ENCODE results near the gene EFCAB8. TPM values are rescaled to one million over a fixed set of nuclear protein-coding genes. Genes with fewer than 3 reads are reported as not detected.

EFCAB8 gene
- polyA plus RNA-seq, 1 donor from 2014 or later = not detected

DNA sequence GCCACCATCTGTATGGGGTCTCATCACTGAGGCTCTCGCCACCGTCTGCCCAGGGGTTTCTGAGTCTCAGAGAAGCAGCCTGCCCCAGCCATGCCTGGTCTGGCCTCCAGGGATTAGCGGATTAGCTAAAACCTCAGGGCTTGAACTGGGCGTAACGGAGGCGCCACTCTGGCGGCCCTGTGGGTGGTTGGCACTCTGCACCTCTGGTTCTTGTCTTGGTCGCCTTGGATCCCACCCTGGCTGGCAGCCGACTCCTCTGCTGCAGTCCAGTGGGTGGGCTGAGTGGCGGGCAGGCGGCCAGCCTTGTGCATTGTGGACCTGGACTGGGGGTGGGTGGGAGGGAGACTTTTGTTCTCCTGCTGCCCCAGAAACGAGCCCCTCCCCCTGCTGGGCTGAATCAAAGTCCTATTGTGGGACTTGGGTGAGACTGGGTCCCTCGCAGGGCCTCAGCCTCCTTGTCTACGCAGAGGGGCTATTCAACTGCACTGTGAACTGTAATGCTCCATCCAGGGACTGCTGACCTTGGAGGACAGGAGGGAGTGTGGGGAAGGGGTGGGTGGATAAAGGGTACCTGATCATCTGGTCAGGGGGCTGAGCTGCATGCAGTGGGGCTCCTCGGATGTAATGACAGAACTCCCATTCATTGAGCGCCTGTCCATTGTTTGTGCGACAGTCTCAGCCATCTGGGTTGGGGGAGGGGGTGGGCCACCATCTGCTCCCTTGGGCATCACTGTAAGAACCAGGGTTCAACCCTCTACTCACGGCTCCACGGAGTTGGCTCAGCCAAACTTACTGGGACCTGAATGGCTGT, 121.6 kb downstream of the EFCAB8 start:
- Mint-ChIP-seq H3K4me3 (peak overlapping the region in 1 of 4 donors; percentile 32), H3K27ac (no peak overlapping the region), H3K4me1 (no peaks in the 10 kb centered on the region), H3K36me3 (no peaks in the 10 kb centered on the region), H3K27me3 (no peaks in the 10 kb centered on the region), H3K9me3 (peaks cover 0 to 6% (median 0%) of the 10 kb centered on the region in 3 donors)

- H3K4me3 Mint-ChIP-seq = peak overlapping the region in 1 of 4 donors; percentile 32
- no peaks in the 10 kb centered on the region for H3K4me1 Mint-ChIP-seq
- H3K27ac Mint-ChIP-seq = no peak overlapping the region
- H3K9me3 Mint-ChIP-seq = peaks cover 0 to 6% (median 0%) of the 10 kb centered on the region in 3 donors
- no peaks in the 10 kb centered on the region for H3K27me3 Mint-ChIP-seq
- no peaks in the 10 kb centered on the region for H3K36me3 Mint-ChIP-seq
Measured at GRCh38 chr20:32980990-32981389, 122.3 kb downstream of the EFCAB8 start.

GRCh38 chr20:32982617-32983458, 124.1 kb downstream of the EFCAB8 start:
- H3K27ac Mint-ChIP-seq = no peak overlapping the region
- peaks cover 2% of the 10 kb centered on the region for H3K27me3 Mint-ChIP-seq
- H3K4me3 Mint-ChIP-seq = no peak overlapping the region

GRCh38 chr20:32983459-32984112, 124.9 kb downstream of the EFCAB8 start:
- H3K4me3 Mint-ChIP-seq = no peak overlapping the region
- peaks cover 0 to 3% (median 0%) of the 10 kb centered on the region in 3 donors for H3K9me3 Mint-ChIP-seq
- H3K36me3 Mint-ChIP-seq = no peaks in the 10 kb centered on the region
- H3K4me1 Mint-ChIP-seq = no peaks in the 10 kb centered on the region
- peak overlapping the region in 1 of 3 donors; percentile 5 for H3K27ac Mint-ChIP-seq
- peaks cover 2% of the 10 kb centered on the region for H3K27me3 Mint-ChIP-seq

More at GRCh38 chr20:32982617-32983458, 124.1 kb downstream of the EFCAB8 start:
- no peaks in the 10 kb centered on the region for H3K36me3 Mint-ChIP-seq
- H3K9me3 Mint-ChIP-seq = peaks cover 0 to 3% (median 0%) of the 10 kb centered on the region in 3 donors
- H3K4me1 Mint-ChIP-seq = no peaks in the 10 kb centered on the region

DNA sequence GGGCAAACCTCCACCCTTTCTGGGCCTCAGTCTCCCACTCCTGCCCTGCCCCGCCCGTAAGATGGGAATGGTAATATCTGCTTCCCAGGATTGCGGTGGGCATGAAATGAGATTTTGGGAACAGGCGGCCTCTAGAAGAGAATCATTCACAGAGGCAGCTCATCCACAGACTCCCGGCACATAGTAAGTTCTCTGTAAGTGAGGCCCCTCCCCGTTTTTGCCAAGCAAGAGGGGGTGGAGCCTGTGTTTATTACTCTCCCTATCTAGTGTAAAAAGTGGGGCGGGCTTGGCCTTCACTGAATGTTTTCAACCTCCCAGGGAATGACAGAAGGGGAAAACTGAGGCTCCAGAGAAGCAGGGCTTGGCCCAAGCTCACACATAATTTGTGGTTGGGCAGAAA, 125.5 kb downstream of the EFCAB8 start:
- Mint-ChIP-seq H3K27ac (peak overlapping the region in 1 of 3 donors; percentile 57), H3K9me3 (peaks cover 0 to 3% (median 0%) of the 10 kb centered on the region in 3 donors), H3K4me1 (no peaks in the 10 kb centered on the region), H3K36me3 (no peaks in the 10 kb centered on the region), H3K27me3 (peaks cover 2% of the 10 kb centered on the region), H3K4me3 (no peak overlapping the region)

DNA sequence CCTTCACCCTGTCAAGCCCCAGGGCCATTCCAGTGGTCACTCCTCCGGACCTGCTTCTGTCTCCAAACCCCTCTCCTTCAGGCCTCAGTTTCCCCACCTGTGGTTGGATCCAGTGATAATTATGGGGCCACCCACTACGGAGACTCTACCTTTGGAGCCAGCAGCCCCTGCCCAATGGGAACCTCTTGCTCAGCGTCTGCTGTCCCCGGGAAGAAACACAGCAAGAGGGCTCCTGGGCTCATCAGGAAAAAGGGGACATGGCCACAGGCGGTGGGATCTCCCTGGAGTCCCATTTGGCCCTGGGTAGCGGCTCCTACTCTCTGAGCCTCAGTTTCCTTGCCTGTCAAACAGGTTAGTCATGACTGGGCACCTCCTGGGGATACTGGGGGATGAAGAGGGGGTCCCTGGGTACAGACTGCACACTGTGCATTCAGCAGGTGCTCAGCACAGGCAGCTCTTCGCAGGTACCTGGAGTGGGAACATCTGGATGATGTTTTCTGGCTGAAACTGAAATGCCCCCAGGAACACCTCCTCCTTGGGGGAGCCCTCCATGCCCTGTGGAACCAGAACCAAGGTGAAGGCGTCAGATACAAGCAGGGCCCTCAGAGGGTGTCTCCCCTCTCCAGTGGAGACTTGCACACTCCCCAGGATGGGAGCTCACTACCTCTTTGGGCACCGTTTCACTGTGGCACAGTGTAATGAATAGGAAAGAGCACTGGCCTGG, 126.1 kb downstream of the EFCAB8 start:
- Mint-ChIP-seq H3K9me3 (peaks cover 0 to 3% (median 0%) of the 10 kb centered on the region in 3 donors), H3K4me3 (no peak overlapping the region), H3K4me1 (no peaks in the 10 kb centered on the region), H3K27ac (peak overlapping the region in 1 of 3 donors; percentile 57), H3K27me3 (peaks cover 2% of the 10 kb centered on the region), H3K36me3 (no peaks in the 10 kb centered on the region)

DNA sequence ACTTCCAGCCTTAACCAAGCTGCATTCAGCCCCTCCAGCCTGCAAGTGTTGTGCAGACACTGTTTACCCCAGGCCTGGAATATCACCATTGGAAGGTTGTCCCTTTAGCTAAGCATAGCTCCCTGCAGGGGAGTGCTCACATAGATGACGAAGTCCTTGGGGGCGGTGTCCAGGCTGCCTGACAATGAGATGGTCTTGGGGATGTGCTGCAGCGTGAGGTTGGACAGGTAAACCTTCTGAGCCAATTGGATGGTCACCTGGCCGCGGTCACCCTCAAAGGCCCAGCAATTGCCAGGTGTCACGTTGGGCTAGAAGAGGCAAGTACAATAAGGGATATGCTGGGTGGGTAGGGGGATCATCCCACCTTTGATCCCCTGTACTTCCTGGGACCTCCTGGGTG, 126.9 kb downstream of the EFCAB8 start:
- no peaks in the 10 kb centered on the region for H3K4me1 Mint-ChIP-seq
- peaks cover 0 to 3% (median 0%) of the 10 kb centered on the region in 3 donors for H3K9me3 Mint-ChIP-seq
- no peak overlapping the region for H3K4me3 Mint-ChIP-seq
- no peaks in the 10 kb centered on the region for H3K36me3 Mint-ChIP-seq
- H3K27ac Mint-ChIP-seq = no peak overlapping the region
- peaks cover 2% of the 10 kb centered on the region for H3K27me3 Mint-ChIP-seq

DNA sequence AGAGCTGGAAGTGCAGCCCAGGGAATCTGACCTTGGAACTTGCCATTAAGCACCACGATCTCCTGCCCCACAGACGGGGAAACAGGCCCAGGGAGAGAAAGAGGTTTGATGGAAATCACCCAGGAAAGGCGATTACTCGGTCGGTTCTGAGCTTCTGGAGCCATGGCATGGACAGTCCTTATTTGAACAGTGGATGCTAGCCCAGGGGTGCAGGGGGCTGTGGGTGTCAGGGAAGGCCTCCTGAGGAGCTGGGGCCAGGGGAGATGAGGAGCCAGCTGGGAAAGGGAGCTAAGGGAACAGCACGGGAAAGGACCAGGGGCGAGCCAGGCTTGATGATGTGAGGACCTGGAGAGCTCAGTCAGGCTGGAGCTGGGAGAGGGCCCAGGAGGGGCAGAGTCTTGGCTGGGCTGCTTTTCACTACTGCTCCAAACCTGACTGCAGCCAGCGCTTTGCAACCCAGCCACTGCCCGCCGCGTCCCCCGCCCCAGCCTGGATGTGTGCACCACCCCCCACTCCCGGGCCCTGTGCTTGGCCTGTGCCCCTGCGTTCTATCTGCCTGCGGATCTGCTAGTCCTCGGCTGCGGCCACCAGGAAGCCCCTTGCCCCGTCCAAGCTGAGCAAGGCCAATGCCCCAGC, 127.7 kb downstream of the EFCAB8 start:
- Mint-ChIP-seq H3K9me3 (peaks cover 0 to 3% (median 0%) of the 10 kb centered on the region in 3 donors), H3K27ac (peak overlapping the region in 1 of 3 donors; percentile 65), H3K27me3 (peaks cover 3% of the 10 kb centered on the region), H3K36me3 (no peaks in the 10 kb centered on the region), H3K4me3 (no peak overlapping the region), H3K4me1 (peaks cover 5 to 6% (median 6%) of the 10 kb centered on the region in 3 donors)

- H3K4me3 Mint-ChIP-seq = no peak overlapping the region
- H3K27ac Mint-ChIP-seq = no peak overlapping the region
- peaks cover 0 to 3% (median 0%) of the 10 kb centered on the region in 3 donors for H3K9me3 Mint-ChIP-seq
- H3K27me3 Mint-ChIP-seq = peaks cover 3% of the 10 kb centered on the region
- no peaks in the 10 kb centered on the region for H3K36me3 Mint-ChIP-seq
- H3K4me1 Mint-ChIP-seq = peaks cover 10 to 12% (median 10%) of the 10 kb centered on the region in 3 donors
Measured at GRCh38 chr20:32987044-32987825, 128.5 kb downstream of the EFCAB8 start.

DNA sequence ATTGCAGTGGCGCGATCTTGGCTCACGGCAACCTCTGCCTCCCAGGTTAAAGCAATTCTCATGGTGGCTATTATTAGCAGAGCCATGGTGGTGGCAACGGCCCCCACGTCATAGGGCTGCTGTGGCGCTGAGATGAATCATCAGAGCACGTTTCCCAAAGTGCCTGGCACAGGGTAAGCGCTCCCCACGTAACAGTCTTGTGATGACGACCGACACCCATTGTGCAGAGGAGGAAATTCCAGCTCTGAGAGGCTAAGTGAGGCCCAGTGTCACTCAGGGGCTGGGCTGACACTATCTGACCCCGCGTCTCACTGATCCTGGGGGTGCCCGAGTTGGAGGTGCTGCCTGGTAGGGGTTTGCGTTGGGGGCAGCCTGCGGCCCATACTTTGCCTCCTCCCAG, 129.3 kb downstream of the EFCAB8 start:
- H3K9me3 Mint-ChIP-seq = peaks cover 0 to 3% (median 0%) of the 10 kb centered on the region in 3 donors
- no peak overlapping the region for H3K27ac Mint-ChIP-seq
- H3K27me3 Mint-ChIP-seq = peaks cover 4% of the 10 kb centered on the region
- H3K36me3 Mint-ChIP-seq = no peaks in the 10 kb centered on the region
- H3K4me1 Mint-ChIP-seq = peaks cover 13 to 18% (median 14%) of the 10 kb centered on the region in 3 donors
- H3K4me3 Mint-ChIP-seq = no peak overlapping the region

DNA sequence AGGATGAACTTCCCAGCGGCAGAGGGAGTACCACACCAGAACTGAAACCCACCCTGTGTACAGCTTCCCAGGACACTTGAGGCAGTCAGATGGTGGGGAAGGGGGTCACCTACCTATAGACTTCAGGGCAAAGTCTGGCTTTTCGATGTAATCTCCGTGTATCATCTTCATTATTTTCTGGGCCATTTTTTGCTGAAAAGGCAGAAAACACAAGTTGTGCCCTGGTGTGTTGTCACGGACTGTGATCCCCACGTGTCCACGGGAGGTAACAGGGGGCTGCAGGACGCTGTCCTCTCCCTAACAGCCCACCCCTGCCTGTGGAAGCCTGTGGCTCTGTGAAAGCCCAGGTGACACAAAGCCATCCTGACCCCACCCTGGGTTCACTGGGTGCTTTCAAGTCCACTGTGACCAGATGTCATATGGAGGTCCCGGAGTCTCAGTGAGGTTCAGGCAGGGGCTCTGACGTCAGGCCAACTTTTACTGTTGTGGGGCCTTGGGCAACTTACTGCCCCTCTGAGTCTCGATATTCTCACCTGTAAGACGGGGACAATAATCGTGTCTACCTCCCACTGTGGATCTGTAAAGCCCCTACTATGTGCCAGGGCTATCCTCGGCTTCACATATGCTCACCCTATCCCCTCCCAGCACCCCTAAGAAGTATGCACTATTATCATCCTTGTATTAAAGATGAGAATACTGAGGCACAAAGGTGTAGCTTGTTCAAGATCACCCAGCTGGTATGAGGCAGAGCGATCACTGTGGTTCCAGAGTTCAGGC, 131.0 kb downstream of the EFCAB8 start:
- Mint-ChIP-seq H3K36me3 (no peaks in the 10 kb centered on the region), H3K27me3 (peaks cover 4% of the 10 kb centered on the region), H3K9me3 (peaks cover 0 to 5% (median 1%) of the 10 kb centered on the region in 3 donors), H3K4me1 (peaks cover 13 to 20% (median 14%) of the 10 kb centered on the region in 3 donors), H3K4me3 (no peak overlapping the region), H3K27ac (no peak overlapping the region)

GRCh38 chr20:32990426-32990825, 131.7 kb downstream of the EFCAB8 start:
- Mint-ChIP-seq H3K27ac (peak overlapping the region in 1 of 3 donors; percentile 35), H3K36me3 (no peaks in the 10 kb centered on the region), H3K4me3 (no peak overlapping the region), H3K9me3 (peaks cover 0 to 8% (median 7%) of the 10 kb centered on the region in 3 donors), H3K4me1 (peaks cover 13 to 20% (median 14%) of the 10 kb centered on the region in 3 donors), H3K27me3 (peaks cover 4% of the 10 kb centered on the region)

Data from IgD-negative memory B cell (primary cell).